GM19238 (cell line): ENCODE measurements around the gene REXO1.
"Not testable (repeated sequence)": the region's sequence is repeated elsewhere in the genome, so short reads cannot be mapped to it uniquely, and the experiment has no call there.

Experiments used
- DNase-seq: peaks from one replicate; pipeline ENCODE4 v3.0.0; 2011; ENCODE audit warnings: low spot score; ENCODE audit not compliant: insufficient read length

The REXO1 gene, protein sequence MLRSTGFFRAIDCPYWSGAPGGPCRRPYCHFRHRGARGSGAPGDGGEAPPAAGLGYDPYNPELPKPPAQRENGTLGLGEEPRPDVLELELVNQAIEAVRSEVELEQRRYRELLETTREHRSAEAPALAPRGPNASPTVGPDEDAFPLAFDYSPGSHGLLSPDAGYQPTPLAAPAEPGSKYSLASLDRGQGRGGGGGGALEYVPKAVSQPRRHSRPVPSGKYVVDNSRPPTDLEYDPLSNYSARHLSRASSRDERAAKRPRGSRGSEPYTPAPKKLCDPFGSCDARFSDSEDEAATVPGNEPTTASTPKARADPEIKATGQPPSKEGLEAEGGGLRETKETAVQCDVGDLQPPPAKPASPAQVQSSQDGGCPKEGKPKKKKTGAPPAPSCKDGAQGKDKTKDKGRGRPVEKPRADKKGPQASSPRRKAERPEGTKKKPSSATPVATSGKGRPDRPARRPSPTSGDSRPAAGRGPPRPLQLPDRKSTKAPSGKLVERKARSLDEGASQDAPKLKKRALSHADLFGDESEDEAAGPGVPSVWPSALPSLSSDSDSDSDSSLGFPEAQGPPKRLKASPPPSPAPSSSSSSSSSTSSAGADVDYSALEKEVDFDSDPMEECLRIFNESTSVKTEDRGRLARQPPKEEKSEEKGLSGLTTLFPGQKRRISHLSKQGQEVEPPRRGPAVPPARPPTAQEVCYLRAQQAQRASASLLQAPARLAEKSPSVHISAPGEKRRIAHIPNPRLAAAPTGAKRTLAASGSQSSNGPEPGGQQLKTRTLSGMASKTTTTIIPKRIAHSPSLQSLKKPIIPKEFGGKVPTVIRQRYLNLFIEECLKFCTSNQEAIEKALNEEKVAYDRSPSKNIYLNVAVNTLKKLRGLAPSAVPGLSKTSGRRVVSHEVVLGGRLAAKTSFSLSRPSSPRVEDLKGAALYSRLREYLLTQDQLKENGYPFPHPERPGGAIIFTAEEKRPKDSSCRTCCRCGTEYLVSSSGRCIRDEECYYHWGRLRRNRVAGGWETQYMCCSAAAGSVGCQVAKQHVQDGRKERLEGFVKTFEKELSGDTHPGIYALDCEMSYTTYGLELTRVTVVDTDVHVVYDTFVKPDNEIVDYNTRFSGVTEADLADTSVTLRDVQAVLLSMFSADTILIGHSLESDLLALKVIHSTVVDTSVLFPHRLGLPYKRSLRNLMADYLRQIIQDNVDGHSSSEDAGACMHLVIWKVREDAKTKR

DNA sequence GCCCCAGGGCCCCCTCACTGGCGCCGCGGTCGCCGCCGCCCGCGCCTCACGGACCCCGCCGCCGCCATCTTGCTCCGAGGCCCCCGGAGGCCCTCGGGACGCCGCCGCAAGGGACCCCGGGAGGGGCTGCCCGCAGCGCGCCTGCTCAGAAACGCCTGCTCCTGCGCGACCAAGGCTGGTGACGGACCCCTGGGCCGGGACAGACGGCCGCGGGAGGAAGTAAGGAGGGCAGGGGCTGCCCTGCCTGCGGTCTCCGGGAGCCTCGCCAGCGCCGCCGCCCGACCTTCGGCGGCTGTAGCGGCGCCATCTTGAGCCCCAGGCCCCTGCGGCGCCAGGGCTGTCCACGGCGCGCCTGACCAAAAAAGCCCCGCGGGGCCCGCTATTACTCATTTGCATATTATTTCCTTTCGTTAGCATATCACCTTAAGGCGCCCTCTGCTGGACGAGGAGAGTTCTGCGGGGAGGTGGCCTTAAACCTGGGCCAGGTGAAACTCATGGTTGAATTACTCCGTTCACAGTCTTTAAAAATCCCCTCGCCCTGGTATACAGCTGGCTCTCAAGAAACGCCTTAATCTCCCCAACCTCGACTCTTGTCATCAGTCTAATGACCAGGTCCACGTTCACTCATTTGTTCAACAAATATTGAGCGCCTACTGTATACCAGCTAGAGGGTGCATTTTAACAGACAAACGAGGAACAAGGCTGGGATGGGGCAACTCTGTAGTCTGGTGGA lies at the start of gene REXO1:
TSS of gene REXO1 (minus strand) at position 85 of the 733 bp plus-strand sequence. CDS start 125 bp downstream, outside the sequence.
- peak; percentile 91 for DNase-seq

DNA sequence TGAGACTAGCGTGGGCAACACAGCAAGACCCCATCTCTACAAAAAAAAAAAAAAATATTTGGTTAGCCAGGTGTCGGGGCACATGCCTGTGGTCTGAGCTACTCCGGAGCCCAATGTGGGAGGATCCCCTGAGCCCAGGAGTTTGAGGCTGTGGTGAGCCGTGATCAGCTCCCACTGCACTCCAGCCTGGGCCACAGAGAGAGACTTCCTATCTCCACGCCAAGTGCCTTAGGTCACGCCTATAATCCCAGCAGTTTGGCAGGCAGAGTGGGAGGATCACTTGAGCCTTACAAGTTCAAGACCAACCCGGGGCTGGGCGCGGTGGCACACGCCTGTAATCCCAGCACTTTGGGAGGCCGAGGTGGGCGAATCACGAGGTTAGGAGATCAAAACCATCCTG lies 48.2 kb upstream of the REXO1 start:
- no peak for DNase-seq

DNA sequence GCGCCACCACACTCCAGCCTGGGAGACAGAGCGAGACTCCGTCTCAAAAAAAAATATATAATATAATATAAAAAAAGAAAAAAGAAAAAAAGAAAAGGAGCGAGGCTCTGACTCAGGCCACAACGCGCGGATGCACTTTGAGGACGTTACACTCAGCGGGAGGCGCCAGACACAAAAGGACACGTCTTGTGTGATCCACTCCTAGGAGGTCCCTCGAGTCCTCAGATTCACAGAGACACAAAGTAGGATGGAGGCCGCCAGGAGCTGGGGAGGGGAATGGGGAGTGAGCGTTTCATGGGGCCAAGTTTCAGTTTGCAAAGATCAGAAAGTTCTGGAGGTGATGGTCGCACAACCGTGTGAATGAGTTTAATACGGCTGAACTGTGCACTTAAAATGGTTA lies 45.5 kb upstream of the REXO1 start:
- DNase-seq: no peak

DNA sequence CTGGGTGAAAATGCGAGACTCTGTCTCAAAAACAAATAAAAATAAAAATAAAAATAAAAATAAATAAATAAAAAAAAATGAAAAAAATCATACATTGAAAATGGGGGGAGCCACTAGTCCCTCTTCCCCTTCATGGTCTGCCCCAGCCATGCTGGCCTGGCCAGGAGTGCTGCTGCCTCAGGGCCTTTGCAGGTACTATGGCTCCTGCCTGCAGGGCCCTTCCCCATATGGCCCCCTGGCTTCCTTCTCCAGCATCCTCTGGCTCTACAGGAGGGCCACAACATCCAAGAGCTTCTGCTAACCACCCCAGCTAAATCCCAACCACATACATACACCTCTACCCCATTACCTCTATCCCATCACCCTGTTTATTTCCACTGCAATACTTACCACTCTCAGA lies 41.6 kb upstream of the REXO1 start:
- DNase-seq: no peak

DNA sequence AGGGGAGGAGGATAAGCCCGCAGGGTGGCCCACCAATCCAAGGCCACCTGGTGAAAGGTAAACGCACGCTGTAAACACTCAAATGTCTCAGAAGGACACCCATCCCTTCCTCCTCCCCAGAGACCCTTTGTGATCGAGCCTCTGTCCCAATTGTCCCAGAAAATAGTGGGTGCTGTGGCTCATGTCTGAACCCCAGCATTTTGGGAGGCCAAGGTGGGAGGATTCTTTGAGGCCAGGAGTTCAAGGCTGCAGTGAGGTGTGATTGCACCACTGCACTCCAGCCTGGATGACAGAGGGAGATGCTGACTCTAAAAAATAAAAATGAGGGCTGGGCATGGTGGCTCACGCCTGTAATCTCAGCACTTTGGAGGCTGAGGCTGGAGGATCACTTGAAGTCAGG lies 40.1 kb upstream of the REXO1 start:
- no peak for DNase-seq

DNA sequence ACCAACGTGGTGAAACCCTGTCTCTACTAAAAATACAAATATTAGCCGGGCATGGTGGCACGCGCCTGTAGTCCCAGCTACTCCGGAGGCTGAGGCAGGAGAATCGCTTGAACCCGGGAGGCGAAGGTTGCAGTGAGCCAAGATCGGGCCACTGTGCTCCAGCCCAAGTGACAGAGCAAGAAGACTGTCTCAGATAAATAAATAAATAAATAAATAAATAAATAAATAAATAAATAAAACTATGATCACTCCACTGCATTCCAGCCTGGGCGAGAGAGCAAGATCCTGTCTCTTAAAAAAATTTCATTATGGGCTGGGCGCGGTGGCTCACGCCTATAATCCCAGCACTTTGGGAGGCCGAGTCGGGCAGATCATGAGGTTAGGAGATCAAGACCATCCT lies 38.1 kb upstream of the REXO1 start:
- DNase-seq: not testable (repeated sequence)

DNA sequence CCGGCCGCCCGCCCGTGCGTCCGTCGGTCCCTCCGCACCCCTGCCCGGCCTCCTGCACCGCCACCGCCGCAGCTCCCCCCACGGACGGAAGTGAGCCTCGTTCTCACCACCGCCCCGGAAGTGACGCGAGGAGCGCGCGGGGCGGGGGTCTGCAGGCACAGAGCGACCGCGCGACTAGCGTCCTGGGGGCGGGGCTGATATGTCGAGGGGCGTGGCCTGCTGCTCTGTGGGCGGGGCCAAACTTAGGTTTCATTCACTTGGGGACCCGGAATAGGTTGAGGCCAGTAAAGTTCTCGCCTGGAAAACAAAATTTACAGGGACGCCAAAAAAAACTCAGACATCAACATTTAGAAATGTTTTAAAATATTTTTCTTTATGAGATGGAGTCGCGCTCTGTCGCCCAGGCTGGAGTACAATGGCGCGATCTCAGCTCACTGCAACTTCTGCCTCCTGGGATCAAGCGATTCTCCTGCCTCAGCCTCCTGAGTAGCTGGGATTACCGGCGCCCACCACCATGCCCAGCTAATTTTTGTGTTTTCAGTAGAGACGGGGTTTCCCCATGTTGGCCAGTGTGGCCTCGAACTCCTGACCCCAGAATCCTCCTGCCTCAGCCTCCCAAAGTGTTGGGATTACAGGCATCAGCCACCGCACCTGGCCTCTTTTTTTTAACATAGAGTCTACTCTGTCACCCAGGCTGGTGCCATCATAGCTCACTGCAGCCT lies 37.3 kb upstream of the REXO1 start, which contains the start of gene ABHD17A:
TSS of gene ABHD17A (minus strand) at position 99 of the 722 bp plus-strand sequence. CDS start 3,930 bp downstream, outside the sequence.
- DNase-seq: peak; percentile 98

DNA sequence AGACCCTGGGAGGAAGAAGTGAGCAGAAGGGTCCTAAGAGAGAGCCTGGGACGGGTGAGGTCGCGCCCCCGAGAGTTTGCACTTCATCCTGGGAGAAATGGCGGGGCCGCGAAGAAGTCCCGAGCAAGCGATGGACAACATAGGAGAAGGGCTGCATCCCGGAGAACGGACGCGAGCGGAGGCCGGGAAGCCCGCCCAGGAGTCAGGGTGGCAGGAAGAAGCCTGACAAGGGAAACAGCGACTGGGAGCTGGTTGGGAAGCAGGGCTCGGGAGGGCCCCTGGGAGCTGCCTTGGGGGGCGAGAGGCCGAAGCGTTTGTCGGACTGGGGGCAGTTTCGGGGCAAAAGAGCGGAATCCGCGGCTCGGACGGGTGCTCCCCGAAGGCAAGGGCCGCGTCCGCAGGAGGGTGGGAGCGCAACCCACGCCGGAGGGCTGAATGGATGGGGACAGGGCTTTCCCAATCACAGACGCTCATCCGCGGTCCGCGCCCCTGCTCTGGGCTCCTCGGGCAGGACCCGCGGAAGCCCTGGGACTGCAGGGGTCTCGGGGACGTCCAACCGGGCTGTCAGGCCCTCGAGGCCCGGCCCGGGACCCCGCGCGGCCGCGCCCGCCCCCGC lies 36.5 kb upstream of the REXO1 start:
- DNase-seq: peak; percentile 44

DNA sequence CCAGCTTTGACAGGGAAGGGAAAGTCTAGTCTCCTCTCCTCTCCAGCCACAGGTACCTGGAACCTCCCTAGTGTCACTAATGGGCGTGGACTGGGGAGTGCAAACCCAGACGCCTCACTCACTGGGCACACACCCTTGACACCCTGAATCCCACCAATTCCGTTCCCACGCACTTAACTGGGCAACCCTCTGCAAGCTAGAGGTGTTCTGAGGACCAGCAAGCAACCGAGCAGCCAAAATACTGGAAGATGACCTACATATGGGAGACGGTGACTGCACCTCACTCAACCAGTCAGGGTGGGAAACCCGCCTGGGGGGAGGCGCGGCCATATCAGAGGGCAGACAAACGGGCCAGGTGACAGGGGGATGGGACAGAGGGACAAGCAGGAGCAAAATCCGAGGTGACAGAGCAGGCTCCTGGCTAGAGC lies 36.0 kb upstream of the REXO1 start:
- no peak for DNase-seq

DNA sequence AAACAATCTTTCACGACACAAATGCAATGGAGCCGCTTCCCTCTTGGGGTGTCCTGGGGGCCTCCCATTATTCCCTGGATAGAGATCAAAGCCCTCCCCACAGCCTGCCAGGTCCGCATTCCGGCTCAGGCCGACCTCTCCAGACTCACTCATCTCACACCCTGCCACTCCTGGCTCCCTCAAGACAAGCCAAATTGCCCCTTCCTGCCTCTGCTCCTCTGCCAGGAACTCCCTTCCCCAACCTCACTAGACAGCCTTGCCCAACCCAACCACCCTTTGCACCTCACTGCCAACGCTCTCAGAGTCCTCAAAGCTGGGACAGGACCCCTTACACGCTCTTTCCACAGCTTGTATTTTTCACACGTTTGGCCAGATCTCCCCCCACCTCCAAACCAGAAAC lies 35.5 kb upstream of the REXO1 start:
- no peak for DNase-seq

DNA sequence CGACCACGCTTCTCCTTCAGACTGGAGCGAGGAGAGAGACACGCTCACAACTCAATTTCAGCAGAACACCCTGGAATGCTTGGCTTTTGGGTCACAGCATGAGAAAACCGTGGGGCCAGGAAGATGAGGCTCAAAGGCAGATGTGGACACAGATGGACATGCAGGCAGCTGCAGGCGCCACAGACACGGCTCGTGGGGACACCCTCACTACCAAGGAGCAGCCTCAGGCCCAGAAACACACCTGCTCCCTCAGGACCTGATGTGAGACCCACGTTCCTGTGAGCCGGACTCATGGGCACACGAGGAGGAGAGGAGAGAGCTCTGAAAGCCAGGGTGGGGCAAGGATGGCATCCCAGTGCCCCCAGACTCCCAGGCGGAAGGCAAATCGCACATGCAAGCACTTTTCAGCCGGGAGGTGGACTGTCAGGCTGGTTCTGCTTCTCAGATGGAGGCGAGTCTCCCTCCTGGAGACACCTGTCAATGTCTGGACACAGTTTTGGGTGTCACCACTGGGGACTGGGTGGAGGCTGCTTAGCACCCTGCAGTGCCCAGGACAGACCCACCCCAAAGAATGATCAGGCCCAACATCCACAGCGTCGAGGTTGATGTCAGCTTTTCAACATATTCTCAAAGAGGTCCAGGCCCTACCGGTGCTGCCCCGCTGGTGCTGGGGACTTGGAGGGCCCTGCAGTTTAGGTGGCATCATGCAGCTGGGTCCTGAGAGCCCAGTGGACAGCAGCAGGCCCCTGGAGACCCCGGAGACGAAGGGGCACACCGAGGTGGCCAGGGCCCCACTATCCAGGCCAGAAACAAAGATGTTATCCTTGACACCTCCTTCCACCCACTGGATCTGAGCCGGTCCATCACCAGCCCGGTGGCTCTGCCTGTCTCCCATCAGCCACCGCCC lies 34.8 kb upstream of the REXO1 start:
- no peak for DNase-seq

DNA sequence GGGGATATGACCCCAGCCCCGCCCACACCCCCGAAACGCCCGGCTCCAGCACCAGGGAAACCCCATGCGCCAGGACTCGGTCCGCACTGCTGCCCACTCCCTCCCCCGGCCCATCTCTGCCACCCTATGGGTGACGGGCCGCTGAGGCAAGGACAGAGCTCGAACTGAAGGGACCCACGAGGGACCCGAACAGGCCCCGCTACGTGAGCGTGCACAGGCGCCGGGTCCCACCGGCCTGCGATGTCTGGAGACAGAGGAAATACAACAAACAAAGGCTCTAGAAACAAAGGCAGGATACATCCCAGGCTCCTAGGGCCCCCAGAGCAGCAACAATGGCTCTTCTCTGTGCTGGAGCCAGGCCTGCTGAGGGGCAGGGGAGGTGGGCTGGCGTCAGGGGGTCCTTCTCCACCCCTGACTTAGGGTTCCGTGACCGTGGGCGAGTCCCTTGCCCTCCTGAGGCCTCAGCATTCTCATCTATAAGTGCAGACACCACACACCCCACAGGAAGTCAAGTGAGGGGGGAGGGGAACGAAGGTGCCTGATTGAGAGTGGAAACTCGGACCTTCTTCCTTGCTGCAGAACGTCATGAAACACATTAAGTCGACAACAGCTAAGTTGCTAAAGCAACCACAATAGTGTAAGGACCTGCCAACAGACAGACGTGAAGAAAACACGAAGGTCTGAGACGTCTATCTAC lies 34.0 kb upstream of the REXO1 start:
- DNase-seq: no peak

DNA sequence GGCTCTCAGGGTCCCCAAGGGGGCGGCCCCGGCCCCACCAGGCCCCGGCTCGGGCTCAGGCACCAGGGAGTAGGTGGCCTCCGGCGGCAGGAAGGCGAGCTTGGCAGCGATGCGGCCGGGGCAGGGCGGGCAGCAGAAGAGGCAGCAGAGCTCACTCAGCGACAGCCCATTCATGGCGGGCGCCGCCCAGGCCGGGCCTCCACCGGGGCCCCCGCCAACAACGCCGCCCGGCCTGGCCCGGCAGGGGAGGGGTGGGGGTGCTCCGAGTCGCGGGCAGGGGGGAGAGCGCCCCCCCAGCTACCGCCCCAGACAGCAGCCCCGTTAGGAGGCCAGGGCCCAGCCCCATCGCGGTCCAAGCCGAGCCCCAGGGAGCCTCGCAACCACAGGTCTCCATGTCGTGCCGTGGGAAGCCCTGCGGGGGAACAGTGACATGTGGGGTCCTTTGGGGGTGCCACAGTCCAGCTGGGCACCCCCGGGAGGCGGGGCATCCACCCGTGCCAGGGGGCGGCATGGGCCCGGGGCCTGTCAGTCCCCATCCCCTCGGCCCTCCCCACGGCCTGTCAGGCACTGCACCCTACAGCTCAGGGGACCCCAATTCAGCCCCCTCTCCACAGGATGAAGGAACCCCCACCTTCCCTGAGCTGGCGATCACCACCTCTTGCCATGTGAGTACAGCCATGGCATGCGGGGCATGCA lies 33.3 kb upstream of the REXO1 start:
- not testable (repeated sequence) for DNase-seq

DNA sequence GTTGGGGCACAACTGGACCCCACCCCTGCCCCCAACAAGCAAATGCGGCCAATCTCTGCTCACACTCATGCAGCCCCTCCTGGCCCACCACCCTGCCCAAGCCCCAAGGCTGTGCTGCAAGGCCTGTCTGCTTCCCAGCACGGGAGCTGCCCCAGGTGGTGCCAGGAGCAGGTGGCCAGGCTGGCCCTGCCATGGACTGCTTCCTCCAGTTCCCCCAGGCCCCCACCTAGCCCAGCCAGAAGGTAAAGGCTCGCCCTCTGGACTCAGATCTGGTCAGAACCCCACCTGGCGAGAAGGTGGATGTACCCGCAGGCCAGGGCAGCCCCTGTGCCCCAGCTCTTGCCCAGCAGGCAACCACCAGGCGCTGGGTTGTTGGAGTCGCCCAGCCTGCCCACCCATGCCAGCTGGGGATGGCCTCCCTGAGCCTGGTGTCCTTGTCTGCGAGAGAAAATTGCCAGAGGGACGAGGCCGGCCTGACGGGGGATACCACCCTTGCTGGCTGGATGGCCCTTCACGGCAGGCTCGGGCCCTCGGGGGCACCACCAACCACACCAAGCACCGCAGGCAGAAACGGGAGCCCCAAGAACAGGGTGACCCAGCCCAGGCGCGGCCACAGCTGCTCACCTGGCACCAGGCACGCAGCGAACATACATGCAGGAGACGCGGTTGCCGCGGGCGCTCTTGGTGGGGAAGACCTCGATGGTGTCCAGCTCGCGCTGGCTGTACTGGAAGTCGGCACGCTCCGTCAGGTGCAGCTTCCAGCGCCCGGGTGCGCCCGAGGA lies 32.5 kb upstream of the REXO1 start:
- DNase-seq: no peak

DNA sequence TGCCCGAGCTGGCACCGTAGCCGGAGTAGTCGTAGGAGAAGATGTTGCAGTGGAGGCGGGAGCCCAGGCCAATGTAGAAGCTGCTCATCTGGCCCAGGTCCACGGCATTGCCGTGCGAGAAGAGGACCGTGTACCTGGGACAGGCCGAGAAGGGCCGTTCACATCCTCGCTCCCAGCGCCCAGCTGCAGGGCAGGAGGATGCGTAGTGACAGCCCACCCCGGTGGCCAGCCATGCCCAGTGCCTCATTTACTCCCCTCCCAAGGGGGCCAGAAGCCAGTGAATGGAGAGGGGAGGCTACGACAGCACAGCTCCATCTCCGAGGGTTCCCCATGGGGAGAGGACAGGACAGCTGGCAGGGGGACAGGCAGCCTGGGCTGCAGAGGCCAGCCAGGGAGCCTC lies 31.7 kb upstream of the REXO1 start:
- DNase-seq: not testable (repeated sequence)

DNA sequence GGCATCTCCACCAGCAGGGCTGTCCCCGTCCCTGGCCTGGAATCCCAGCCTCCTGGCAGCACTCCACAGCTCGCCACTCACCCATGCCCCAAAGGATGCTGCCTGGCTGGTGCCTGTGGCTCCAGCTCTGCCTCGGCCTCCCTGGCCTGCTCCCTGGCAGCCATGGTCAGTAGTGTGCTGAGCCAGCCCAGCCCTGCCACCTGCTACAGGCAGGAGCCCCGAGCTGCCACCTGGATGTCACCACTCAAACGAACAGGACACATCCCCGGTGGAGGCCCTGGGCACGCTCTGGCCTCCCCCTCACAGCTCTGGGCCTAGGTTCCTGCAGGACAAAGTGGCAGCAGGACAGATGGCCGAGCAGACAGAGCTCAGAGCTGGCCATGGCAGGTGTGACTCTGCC lies 30.3 kb upstream of the REXO1 start:
- not testable (repeated sequence) for DNase-seq

DNA sequence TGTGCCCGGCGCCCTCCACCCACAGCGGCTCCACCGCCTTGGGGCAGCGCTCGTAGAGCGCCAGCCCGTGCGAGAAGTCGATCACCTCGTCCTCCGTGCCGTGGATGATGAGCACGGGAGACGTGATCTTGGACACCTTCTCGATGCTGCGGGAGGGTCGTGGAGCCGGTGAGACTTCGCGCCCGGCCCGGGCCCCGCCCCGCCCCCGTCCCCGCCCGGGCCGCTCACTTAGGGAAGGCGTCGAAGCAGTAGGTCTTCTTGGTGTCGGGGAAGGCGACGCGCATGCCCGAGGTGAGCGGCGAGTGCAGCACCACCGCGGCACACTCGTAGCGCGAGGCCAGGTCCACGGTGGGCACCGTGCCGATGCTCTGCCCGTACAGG lies 29.0 kb upstream of the REXO1 start:
- not testable (repeated sequence) for DNase-seq
